ENCODE results near the gene AGBL4. TPM values are rescaled to one million over a fixed set of nuclear protein-coding genes. Genes with fewer than 3 reads are reported as not detected.

The AGBL4 gene
- total RNA-seq, 1 donor from 2014 or later, result 0.39 TPM

GRCh38 chr1:49394200-49394599, 629.6 kb downstream of the AGBL4 start:
- Mint-ChIP-seq H3K27me3 (no peaks in the 10 kb centered on the region), H3K36me3 (no peaks in the 10 kb centered on the region), H3K4me1 (ENCODE audit: unreplicated experiment) (no peaks in the 10 kb centered on the region), H3K9me3 (no peaks in the 10 kb centered on the region), H3K4me3 (no peak overlapping the region), H3K27ac (no peak overlapping the region)
- no peak for DNase-seq (ENCODE audit: extremely low spot score, unreplicated experiment)
- TF ChIP-seq CTCF (conservative IDR thresholded peaks at IDR 0.05), result no peak

GRCh38 chr1:49389699-49390098, 634.1 kb downstream of the AGBL4 start:
- DNase-seq (ENCODE audit: extremely low spot score, unreplicated experiment), result no peak
- peaks cover 5% of the 10 kb centered on the region for H3K9me3 Mint-ChIP-seq
- H3K27me3 Mint-ChIP-seq, result no peaks in the 10 kb centered on the region
- H3K4me3 Mint-ChIP-seq, result no peak overlapping the region
- TF ChIP-seq CTCF (conservative IDR thresholded peaks at IDR 0.05), result no peak
- H3K36me3 Mint-ChIP-seq, result no peaks in the 10 kb centered on the region
- H3K27ac Mint-ChIP-seq, result no peak overlapping the region
- H3K4me1 Mint-ChIP-seq (ENCODE audit: unreplicated experiment), result no peaks in the 10 kb centered on the region

GRCh38 chr1:49364676-49365075, 659.1 kb downstream of the AGBL4 start:
- no peaks in the 10 kb centered on the region for H3K27me3 Mint-ChIP-seq
- H3K4me1 Mint-ChIP-seq (ENCODE audit: unreplicated experiment), result no peaks in the 10 kb centered on the region
- TF ChIP-seq CTCF (conservative IDR thresholded peaks at IDR 0.05), result no peak
- no peak overlapping the region for H3K27ac Mint-ChIP-seq
- H3K9me3 Mint-ChIP-seq, result peaks cover 4% of the 10 kb centered on the region
- no peaks in the 10 kb centered on the region for H3K36me3 Mint-ChIP-seq
- DNase-seq (ENCODE audit: extremely low spot score, unreplicated experiment), result no peak
- H3K4me3 Mint-ChIP-seq, result no peak overlapping the region

GRCh38 chr1:49363628-49364027, 660.1 kb downstream of the AGBL4 start:
- Mint-ChIP-seq H3K4me3 (no peak overlapping the region), H3K27me3 (no peaks in the 10 kb centered on the region), H3K36me3 (no peaks in the 10 kb centered on the region), H3K4me1 (ENCODE audit: unreplicated experiment) (no peaks in the 10 kb centered on the region), H3K9me3 (peaks cover 4% of the 10 kb centered on the region), H3K27ac (no peak overlapping the region)
- DNase-seq (ENCODE audit: extremely low spot score, unreplicated experiment), result no peak
- TF ChIP-seq CTCF (conservative IDR thresholded peaks at IDR 0.05), result no peak

DNA sequence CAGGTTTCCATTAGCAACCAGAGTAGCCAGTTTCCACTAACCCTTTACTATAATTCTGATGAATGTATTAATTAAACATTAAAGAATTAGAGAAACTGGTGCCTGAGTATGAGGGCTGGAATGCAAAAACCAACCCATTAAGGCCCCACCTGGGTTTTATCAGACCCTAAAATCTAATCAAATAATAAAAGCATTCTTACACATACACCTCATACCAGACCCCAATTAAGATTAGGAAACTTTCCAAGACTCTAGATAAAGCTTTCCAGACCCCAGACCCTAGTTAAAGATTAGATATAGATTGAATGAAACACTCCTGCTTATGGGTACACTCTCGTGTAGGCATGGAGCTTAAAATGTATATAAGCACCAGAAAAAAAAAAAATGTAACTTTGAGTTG, 665.7 kb downstream of the AGBL4 start:
- Mint-ChIP-seq H3K4me1 (ENCODE audit: unreplicated experiment) (no peaks in the 10 kb centered on the region), H3K27ac (no peak overlapping the region), H3K4me3 (no peak overlapping the region), H3K9me3 (peaks cover 4% of the 10 kb centered on the region), H3K36me3 (no peaks in the 10 kb centered on the region), H3K27me3 (no peaks in the 10 kb centered on the region)
- no peak for DNase-seq (ENCODE audit: extremely low spot score, unreplicated experiment)
- TF ChIP-seq CTCF (conservative IDR thresholded peaks at IDR 0.05), result no peak

DNA sequence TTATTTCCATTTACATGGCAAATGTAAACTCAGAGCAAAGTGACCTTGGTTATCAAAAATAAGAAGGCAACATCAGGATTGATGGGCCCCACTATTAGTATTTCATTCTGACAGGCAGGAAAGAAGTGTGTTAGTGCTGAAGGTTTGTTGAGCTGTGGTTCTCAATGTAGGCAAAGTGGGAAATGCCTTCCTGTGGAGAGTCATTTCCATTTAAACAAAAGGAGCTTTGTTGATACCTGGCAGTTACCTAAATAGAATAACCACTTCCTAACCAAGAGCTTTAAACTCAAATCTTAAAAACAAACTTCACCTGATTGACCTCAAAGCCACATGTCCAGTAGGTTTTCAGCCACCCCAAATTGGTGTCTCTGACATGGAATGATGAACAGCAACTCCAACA, 667.2 kb downstream of the AGBL4 start:
- no peak for DNase-seq (ENCODE audit: extremely low spot score, unreplicated experiment)
- no peaks in the 10 kb centered on the region for H3K9me3 Mint-ChIP-seq
- no peaks in the 10 kb centered on the region for H3K36me3 Mint-ChIP-seq
- no peaks in the 10 kb centered on the region for H3K27me3 Mint-ChIP-seq
- TF ChIP-seq CTCF (conservative IDR thresholded peaks at IDR 0.05), result no peak
- no peak overlapping the region for H3K27ac Mint-ChIP-seq
- H3K4me1 Mint-ChIP-seq (ENCODE audit: unreplicated experiment), result no peaks in the 10 kb centered on the region
- H3K4me3 Mint-ChIP-seq, result no peak overlapping the region
